Type B pancreatic cell (in vitro differentiated cells): ENCODE data around the gene GCNA. TPM values are rescaled to one million over a fixed set of nuclear protein-coding genes. Genes with fewer than 3 reads are reported as not detected.

Source experiments
- DNase-seq: peaks from one replicate; pipeline ENCODE4 v3.0.0; 2021; ENCODE audit warnings: mixed read lengths; ENCODE audit not compliant: unreplicated experiment; ENCODE audit errors: extremely low spot score
- H3K27ac Mint-ChIP-seq: 2 replicates; pipeline ENCODE4 v1.8.0; 2021; ENCODE audit warnings: mild to moderate bottlenecking, mixed read lengths
- H3K27me3 Mint-ChIP-seq: 2 replicates; pipeline ENCODE4 v1.8.0; 2021; ENCODE audit warnings: mixed read lengths
- H3K36me3 Mint-ChIP-seq: 2 replicates; pipeline ENCODE4 v1.8.0; 2021; ENCODE audit warnings: mixed read lengths
- H3K4me1 Mint-ChIP-seq: one replicate; pipeline ENCODE4 v1.8.0; 2021; ENCODE audit warnings: mixed read lengths; ENCODE audit not compliant: unreplicated experiment
- H3K4me3 Mint-ChIP-seq: 2 replicates; pipeline ENCODE4 v1.8.0; 2021; ENCODE audit warnings: mild to moderate bottlenecking, mixed read lengths
- H3K9me3 Mint-ChIP-seq: 2 replicates; pipeline ENCODE4 v1.8.0; 2021; ENCODE audit warnings: mixed read lengths
- CTCF ChIP-seq: fragments of 200-600 bp; sonication (generic); conservative IDR thresholded peaks from 2 replicates; pipeline ENCODE4 v1.5.0; 2021; ENCODE audit warnings: antibody characterized with exemption, mild to moderate bottlenecking
- total RNA-seq: library from RNA; stranded (reverse); gene quantifications from 2 replicates; pipeline ENCODE4 v1.2.1, GENCODE V29; 2021; ENCODE audit warnings: low replicate concordance

The GCNA gene
- total RNA-seq, 1 donor from 2014 or later = 2.1 TPM

- no peaks in the 10 kb centered on the region for H3K9me3 Mint-ChIP-seq
- no peak within 1 kb of the TSS for H3K27ac Mint-ChIP-seq
- no peaks in the 10 kb centered on the region for H3K27me3 Mint-ChIP-seq
- H3K4me3 Mint-ChIP-seq = no peak within 1 kb of the TSS
- H3K4me1 Mint-ChIP-seq = peaks cover 3% of the 10 kb centered on the region
- no peaks in the 10 kb centered on the region for H3K36me3 Mint-ChIP-seq
- no peak for TF ChIP-seq CTCF
- no peak for DNase-seq
Observed at GRCh38 chrX:71618303-71618721, 40.1 kb downstream of the GCNA start, which contains the start of gene CXCR3. Gene CXCR3, minus strand, starts transcription at chrX:71618511. Its CDS starts 62 bp downstream, at chrX:71618449.

GRCh38 chrX:71618787-71619186, 40.5 kb downstream of the GCNA start:
- H3K27ac Mint-ChIP-seq = no peak overlapping the region
- no peaks in the 10 kb centered on the region for H3K9me3 Mint-ChIP-seq
- no peaks in the 10 kb centered on the region for H3K36me3 Mint-ChIP-seq
- no peak overlapping the region for H3K4me3 Mint-ChIP-seq
- no peak for DNase-seq
- H3K27me3 Mint-ChIP-seq = no peaks in the 10 kb centered on the region
- TF ChIP-seq CTCF = no peak
- H3K4me1 Mint-ChIP-seq = peaks cover 3% of the 10 kb centered on the region

GRCh38 chrX:71619193-71619592, 41.0 kb downstream of the GCNA start:
- H3K27ac Mint-ChIP-seq = no peak overlapping the region
- no peaks in the 10 kb centered on the region for H3K27me3 Mint-ChIP-seq
- H3K4me3 Mint-ChIP-seq = no peak overlapping the region
- H3K36me3 Mint-ChIP-seq = no peaks in the 10 kb centered on the region
- DNase-seq = no peak
- peaks cover 3% of the 10 kb centered on the region for H3K4me1 Mint-ChIP-seq
- no peaks in the 10 kb centered on the region for H3K9me3 Mint-ChIP-seq
- no peak for TF ChIP-seq CTCF

- Mint-ChIP-seq H3K27ac (no peak overlapping the region), H3K36me3 (no peaks in the 10 kb centered on the region), H3K9me3 (no peaks in the 10 kb centered on the region), H3K27me3 (no peaks in the 10 kb centered on the region), H3K4me3 (no peak overlapping the region), H3K4me1 (peaks cover 3% of the 10 kb centered on the region)
- no peak for TF ChIP-seq CTCF
- DNase-seq = no peak
Observed at GRCh38 chrX:71619986-71620385, 41.7 kb downstream of the GCNA start.

GRCh38 chrX:71621603-71622002, 43.4 kb downstream of the GCNA start:
- H3K27me3 Mint-ChIP-seq = no peaks in the 10 kb centered on the region
- no peak overlapping the region for H3K4me3 Mint-ChIP-seq
- no peak for TF ChIP-seq CTCF
- DNase-seq = no peak
- peaks cover 3% of the 10 kb centered on the region for H3K4me1 Mint-ChIP-seq
- H3K27ac Mint-ChIP-seq = no peak overlapping the region
- H3K9me3 Mint-ChIP-seq = no peaks in the 10 kb centered on the region
- no peaks in the 10 kb centered on the region for H3K36me3 Mint-ChIP-seq

GRCh38 chrX:71622032-71622575, 43.9 kb downstream of the GCNA start:
- Mint-ChIP-seq H3K27ac (no peak overlapping the region), H3K36me3 (no peaks in the 10 kb centered on the region), H3K4me3 (no peak overlapping the region), H3K9me3 (no peaks in the 10 kb centered on the region), H3K4me1 (peaks cover 3% of the 10 kb centered on the region), H3K27me3 (no peaks in the 10 kb centered on the region)
- TF ChIP-seq CTCF = no peak
- no peak for DNase-seq
